GM08714 (cell line): ENCODE data around the gene PDE6C.

Source experiments
- H3K4me3 ChIP-seq: fragments of 200-500 bp; sonication (Bioruptor generic); 2 replicates; pipeline ENCODE4 v1.5.1; 2014; ENCODE audit warnings: mild to moderate bottlenecking, low read length, inconsistent platforms
- ZNF274 ChIP-seq: IDR thresholded peaks from 2 replicates; pipeline ENCODE4 v1.6.1; 2012; ENCODE audit warnings: mild to moderate bottlenecking, low read depth, low read length

Gene PDE6C

DNA sequence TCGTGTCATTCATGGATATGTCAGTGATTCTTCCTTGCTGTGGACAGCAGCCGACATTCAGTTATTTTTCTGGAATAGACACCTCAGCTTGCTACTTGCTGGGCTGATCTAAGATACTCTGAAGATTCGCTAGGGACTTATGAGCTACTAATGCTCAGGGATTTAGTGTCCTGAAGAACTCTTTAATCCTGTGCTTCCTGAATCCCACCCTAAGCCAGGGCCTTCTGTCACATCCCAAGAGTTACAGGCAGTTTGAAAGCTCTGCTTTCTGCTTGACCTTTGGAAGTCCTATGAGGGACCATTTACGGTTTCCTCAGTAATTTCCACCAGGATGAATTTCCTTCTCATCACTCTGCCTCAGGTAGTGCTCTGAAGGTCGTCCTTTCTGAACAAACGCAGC lies at the start of gene PDE6C:
TSS of gene PDE6C (plus strand) at position 227 of the 400 bp plus-strand sequence. CDS start 189 bp downstream, outside the sequence.
- TF ChIP-seq ZNF274 = no peak
- no peak within 1 kb of the TSS for H3K4me3 ChIP-seq

DNA sequence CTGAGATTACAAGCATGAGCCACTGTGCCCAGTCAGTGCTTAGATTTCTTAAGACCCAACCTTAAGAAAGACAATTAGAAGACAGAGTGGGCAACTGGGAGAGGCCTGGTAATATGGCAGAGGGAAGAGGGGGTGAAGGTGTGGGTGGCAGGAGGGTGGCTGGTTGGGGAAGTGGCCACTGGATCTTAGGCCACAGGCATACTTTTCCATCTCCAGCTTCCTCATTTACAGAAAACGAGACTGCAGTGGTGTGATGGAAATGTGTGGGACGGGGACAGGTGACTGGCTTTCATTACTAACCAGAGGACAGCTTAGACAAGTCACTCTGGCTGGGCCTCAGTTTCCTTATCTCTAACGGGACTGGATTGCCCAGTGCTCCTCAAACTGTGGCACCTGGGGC lies 46.9 kb upstream of the PDE6C start:
- no peak overlapping the region for H3K4me3 ChIP-seq
- TF ChIP-seq ZNF274 = no peak

DNA sequence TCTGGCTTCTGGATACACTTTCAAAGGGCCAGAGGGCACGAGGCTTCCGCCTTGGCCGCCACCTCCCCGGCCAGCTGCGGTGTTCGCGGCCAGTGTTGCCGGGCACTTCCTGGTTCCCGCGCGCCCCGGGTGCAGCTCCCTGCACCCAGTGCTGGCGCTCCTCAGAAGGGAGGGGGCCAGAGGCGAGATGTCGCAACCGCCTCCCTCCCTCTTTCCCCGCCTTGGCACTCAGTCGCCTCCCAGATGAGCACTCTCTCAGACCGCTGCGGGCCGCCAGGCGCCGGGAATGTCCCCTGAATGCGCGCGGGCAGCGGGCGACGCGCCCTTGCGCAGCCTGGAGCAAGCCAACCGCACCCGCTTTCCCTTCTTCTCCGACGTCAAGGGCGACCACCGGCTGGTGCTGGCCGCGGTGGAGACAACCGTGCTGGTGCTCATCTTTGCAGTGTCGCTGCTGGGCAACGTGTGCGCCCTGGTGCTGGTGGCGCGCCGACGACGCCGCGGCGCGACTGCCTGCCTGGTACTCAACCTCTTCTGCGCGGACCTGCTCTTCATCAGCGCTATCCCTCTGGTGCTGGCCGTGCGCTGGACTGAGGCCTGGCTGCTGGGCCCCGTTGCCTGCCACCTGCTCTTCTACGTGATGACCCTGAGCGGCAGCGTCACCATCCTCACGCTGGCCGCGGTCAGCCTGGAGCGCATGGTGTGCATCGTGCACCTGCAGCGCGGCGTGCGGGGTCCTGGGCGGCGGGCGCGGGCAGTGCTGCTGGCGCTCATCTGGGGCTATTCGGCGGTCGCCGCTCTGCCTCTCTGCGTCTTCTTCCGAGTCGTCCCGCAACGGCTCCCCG lies 45.7 kb upstream of the PDE6C start, which contains the start of gene FFAR4:
TSS of gene FFAR4 (plus strand) at position 231 of the 842 bp plus-strand sequence. CDS start at position 287, 56 bp downstream.
- H3K4me3 ChIP-seq = no peak within 1 kb of the TSS
- TF ChIP-seq ZNF274 = no peak

DNA sequence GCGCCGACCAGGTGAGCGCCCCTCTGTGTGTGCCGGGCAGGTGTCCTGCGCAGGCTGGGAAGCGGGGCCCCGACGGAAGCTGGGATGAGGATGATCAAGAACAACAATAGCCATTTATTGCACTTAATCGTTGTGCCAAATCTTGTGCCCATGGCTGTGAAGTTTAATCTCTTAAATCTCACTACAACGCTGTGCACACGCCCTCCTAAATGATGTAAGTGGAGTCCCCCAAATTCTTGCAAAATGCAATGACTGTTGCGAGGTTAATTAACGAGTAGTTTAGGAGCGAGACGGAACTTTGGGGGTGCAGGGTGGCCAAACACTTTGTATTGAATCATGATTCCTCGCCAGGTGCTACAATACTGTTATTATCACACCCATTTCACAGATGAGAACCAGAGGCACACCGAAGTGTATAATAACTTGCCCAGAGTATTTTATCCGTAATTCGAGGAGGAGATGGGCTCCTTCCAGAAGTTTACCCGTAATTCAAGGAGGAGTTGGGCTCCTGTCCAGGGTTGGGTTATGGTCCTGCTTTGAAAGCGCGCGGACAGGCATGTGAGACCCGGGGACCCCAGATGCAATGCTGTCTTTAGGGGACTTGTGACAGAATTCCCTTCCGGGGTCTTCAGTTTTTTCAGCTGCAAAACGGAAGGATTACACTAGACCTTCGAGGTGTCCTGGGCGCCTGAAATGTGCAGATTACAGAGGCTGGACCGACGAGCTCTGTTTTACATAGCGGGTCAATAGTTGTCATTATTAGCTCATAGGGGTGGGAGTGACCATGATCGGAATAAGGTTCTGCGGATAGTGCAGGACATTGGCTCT lies 44.8 kb upstream of the PDE6C start:
- TF ChIP-seq ZNF274 = no peak
- no peak overlapping the region for H3K4me3 ChIP-seq

DNA sequence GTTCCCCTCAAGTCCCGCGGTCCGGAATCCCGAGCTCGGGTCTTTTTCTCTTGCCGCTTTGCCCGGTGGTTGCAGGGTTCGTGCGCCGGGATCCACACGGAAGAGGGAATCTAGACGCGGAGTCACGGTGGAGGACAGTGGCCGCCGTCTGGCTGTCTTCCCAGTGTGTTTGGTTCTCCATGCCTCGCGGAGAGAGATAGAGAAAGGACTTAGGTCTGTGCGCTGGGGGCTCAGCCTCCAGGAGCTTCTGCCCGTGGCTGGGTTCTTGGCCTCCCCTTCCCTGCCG lies 44.3 kb upstream of the PDE6C start:
- no peak for TF ChIP-seq ZNF274
- H3K4me3 ChIP-seq = no peak overlapping the region

DNA sequence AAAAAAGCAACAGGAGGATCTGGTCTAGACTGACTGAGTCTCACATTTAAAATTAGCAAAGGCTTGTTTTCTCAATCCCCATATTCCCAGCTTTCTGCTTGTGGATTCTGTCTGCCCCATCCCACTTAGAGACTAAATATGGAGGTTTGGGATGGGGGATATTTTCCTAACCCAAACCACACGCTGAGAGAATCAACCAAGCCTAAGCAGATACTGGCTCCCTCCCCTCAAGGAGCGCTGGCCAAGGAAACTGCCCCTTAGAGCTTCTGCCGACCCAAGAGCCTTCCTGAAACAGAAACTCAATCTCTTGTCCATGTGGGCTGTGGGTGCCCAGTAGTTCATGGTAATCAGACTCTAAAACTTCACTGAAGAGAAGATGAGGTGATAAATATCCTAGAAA lies 42.0 kb upstream of the PDE6C start:
- TF ChIP-seq ZNF274 = no peak
- H3K4me3 ChIP-seq = no peak overlapping the region

DNA sequence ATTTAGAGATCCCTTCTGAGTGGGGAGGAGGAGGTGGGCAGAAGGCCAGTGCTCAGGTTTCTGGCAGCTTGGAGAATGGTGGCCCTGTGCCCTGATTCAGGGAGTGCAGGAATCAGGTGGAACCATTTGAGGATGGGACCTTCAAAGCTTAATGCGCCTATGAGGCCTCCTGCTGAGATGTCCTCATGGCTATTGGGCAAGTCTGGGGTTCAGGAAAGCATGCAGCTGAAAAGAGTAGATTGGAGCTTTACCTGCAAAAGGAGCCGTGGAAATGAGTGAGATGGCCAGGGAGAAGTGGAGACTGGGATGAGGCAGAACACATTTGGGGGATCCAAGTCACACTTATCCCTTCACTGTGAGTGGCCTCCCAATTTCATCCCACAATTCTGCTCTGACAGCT lies 39.7 kb upstream of the PDE6C start:
- no peak for TF ChIP-seq ZNF274
- no peak overlapping the region for H3K4me3 ChIP-seq

DNA sequence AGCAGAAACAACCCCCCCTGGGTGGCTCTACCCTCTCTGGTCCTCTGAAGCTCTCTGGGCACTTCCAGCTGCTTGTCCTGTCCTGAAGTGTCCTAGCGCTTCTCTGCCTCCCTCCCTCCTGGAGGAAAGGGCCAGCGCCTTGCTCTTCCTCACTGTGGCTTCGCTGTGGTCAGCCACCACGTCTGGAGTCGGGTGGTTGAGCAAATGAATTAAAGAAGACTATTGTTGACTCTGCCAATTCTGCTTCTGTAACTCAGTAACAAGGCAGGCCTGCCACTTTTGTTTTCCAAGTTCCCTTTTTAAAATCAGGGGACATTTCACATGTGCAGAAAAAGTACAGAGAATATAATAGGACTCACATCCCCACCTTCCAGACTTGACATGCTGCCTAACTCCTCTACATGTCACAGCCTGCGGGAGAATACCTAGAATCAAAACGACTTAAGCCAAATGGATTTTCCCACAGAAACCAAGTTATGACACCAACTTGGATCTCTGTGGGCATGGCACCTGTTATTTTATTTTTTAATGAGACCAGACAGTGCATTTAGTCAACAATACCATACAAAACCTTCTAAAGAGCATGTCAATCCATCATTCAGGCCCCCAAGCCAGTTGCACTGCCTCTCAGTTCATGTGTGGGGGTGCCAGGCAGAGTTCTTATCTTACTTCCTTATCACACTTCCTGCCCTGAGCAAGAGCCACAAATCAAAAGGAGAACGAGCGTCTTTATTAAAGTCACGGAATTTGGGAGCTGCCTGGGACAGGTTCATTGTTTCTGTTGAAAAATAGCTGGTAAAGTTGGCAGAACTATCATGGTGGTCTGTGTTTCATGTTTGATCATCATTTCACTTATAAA lies 39.1 kb upstream of the PDE6C start:
- no peak overlapping the region for H3K4me3 ChIP-seq
- no peak for TF ChIP-seq ZNF274

DNA sequence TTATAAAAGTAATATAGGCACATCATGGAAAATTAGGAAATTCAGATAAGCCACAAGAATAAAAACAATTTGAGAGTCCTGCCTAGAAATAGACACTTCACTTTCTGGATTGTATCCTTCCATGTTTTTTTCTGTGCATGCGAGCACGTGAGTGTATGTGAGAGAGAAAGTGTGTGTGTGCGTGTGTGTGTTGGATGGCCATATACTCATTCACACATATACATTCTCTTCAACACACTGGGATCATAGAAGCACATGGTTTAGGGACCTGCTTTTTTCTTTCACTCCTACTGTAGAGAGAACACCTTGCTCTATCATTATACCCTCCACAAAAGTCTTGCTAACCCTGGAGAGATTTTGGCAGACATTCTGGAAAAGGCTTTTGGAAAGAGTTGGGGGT lies 38.4 kb upstream of the PDE6C start:
- H3K4me3 ChIP-seq = no peak overlapping the region
- TF ChIP-seq ZNF274 = no peak

DNA sequence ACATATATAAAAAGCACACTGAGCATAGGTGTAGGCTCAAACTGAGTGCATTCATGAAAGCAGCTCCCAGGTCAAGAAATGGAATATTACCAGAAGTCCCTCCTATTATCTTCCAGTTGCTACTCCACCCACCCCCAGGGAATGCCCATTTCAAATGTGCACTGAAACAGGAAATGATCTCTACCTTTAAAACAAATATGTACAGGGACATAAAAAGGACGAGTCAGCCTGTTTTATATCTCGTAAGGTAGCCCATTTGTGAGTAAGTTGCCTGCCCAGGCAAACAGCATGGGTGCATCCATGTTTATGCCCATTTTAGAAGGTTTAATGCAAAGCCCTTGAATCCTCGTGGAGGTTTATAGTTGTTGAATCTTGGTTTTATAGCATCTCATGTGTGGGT lies 35.4 kb upstream of the PDE6C start:
- TF ChIP-seq ZNF274 = no peak
- H3K4me3 ChIP-seq = no peak overlapping the region

DNA sequence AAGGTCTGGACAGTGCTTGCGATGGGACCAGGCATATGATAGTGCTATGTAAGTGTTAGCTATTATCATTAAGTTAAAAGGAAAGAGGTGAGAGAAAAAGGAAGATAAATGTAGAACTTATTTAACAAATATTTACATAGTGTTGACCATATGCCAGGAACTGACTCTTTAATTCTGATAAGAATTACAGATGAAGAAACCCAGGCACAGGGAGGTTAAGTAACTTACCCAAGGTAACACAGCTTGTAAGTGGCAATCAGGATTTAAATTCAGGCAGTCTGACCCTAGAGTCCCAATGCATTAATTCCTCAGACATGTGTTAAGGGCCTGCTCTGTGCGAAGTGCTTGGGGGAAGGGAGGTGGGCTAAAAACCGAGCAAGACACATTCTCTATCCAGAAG lies 34.8 kb upstream of the PDE6C start:
- TF ChIP-seq ZNF274 = no peak
- H3K4me3 ChIP-seq = no peak overlapping the region

DNA sequence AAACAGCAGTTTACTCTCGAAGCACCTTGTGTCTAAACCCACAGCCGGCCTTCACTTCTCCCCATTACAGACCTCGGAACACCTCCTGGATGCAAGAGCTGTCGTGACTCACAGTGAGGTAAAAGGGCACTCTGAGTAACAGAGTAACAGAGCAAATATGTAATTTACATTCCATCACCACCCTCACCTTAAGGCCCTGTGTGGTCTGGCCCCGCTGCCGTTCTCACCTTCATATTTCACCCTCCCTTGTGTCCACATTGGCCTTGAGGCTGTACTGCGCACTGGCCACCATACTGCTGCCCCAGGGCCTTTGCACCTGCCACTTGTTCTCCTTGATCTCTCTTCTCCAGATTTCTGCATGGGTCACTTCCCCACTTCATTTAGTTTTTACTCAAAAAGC lies 33.2 kb upstream of the PDE6C start:
- no peak for TF ChIP-seq ZNF274
- no peak overlapping the region for H3K4me3 ChIP-seq

DNA sequence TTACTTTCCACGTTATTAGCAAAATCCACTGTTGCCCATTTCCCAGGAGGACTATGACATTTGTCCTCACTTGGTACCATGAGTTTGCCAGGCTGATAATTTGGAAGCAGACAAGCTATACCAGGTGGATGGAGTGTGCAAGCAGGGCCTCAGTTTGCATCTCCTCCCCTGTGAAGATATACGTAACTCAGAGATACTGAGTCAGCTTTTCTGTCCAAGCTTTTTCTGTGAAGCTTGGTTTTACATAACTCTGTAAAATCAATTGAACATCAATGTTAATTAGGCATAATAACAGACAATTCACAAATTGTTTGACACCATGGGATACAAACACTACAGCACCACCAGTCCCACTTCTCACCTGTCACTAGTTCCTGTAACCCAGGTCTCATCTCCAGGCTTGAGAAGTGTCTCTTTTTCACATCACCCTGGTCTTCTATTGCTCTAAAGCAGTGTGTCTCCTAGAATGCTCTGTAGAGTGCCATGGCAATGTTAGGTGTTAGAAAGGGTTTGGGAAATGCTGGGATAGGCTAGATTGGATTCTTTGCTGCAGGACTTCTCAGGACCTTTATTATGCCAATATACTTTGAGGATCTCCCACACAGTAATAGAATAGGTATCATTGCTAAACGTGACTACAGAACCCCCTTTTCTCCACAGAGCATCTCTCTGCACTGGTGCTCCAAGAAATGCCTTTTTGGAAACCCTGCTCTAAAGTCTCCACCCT lies 32.2 kb upstream of the PDE6C start:
- no peak overlapping the region for H3K4me3 ChIP-seq
- TF ChIP-seq ZNF274 = no peak

DNA sequence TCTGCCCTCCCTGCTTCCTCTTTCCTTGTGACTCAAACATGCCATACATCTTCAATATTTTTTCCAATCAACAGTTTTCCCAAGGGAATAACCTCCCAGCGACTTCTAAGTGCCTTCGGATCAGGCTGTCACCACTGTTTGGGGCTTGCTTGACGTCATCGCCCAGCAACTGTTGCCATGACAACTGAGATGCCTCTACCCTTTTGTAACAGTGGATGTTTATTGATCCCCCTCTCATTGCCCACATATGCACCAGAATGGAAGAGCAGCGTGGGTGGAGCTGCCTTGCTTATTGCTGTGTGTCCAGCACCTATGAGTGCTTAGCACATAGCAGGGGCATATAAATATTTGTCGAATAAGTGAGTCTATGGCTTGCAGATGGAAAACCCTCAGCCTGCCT lies 31.5 kb upstream of the PDE6C start:
- TF ChIP-seq ZNF274 = no peak
- H3K4me3 ChIP-seq = no peak overlapping the region
